IPS-11a (cell line): Measurements from ENCODE around the gene SZT2.

Experiments
- H3K4me3 ChIP-seq: one replicate; pipeline ENCODE4 v1.5.1; 2013; ENCODE audit warnings: low read depth, low read length, control low read depth

SZT2 gene

GRCh38 chr1:43389326-43390313 is at the start of gene SZT2, which contains the start of gene MED8:
Gene SZT2 (plus strand): TSS chr1:43389899. CDS start chr1:43389969, 70 bp downstream.
Gene MED8 (minus strand): TSS chr1:43389800. CDS start chr1:43389764, 36 bp downstream.
- peak within 1 kb of the TSS; percentile 91 for H3K4me3 ChIP-seq

GRCh38 chr1:43340559-43340958 is 49.1 kb upstream of the SZT2 start:
- no peak overlapping the region for H3K4me3 ChIP-seq

GRCh38 chr1:43344267-43344850 is 45.3 kb upstream of the SZT2 start:
- no peak overlapping the region for H3K4me3 ChIP-seq

GRCh38 chr1:43345120-43345519 is 44.6 kb upstream of the SZT2 start:
- H3K4me3 ChIP-seq: no peak overlapping the region

GRCh38 chr1:43346636-43347035 is 43.1 kb upstream of the SZT2 start:
- H3K4me3 ChIP-seq: no peak overlapping the region

- H3K4me3 ChIP-seq: peak overlapping the region; percentile 41
Measured at GRCh38 chr1:43348343-43348808, 41.3 kb upstream of the SZT2 start.

GRCh38 chr1:43348809-43349593 is 40.7 kb upstream of the SZT2 start:
- H3K4me3 ChIP-seq: peak overlapping the region; percentile 70

GRCh38 chr1:43349594-43350306 is 39.9 kb upstream of the SZT2 start:
- H3K4me3 ChIP-seq: peak overlapping the region; percentile 70

GRCh38 chr1:43350976-43351375 is 38.7 kb upstream of the SZT2 start:
- no peak overlapping the region for H3K4me3 ChIP-seq

- H3K4me3 ChIP-seq: no peak overlapping the region
Measured at GRCh38 chr1:43351421-43352350, 38.0 kb upstream of the SZT2 start.

GRCh38 chr1:43352351-43352705 is 37.4 kb upstream of the SZT2 start:
- no peak overlapping the region for H3K4me3 ChIP-seq

- no peak overlapping the region for H3K4me3 ChIP-seq
Measured at GRCh38 chr1:43352881-43353280, 36.8 kb upstream of the SZT2 start.

- H3K4me3 ChIP-seq: no peak overlapping the region
Measured at GRCh38 chr1:43354471-43354870, 35.2 kb upstream of the SZT2 start.

GRCh38 chr1:43354936-43355335 is 34.8 kb upstream of the SZT2 start:
- no peak overlapping the region for H3K4me3 ChIP-seq

GRCh38 chr1:43357251-43357650 is 32.4 kb upstream of the SZT2 start:
- H3K4me3 ChIP-seq: no peak overlapping the region

GRCh38 chr1:43358121-43358745 is 31.5 kb upstream of the SZT2 start:
- peak overlapping the region; percentile 82 for H3K4me3 ChIP-seq

- H3K4me3 ChIP-seq: peak within 1 kb of the TSS; percentile 87
Measured at GRCh38 chr1:43358746-43359693, 30.7 kb upstream of the SZT2 start, which contains the start of gene CDC20. Gene CDC20 (plus strand): TSS chr1:43358981. CDS start chr1:43359216, 235 bp downstream.

GRCh38 chr1:43359696-43360095 is 30.0 kb upstream of the SZT2 start:
- peak overlapping the region; percentile 87 for H3K4me3 ChIP-seq
